IMR-90 (cell line): Measurements from ENCODE around the gene DNAJC25. TPM values are rescaled to one million over a fixed set of nuclear protein-coding genes. Genes with fewer than 3 reads are reported as not detected.

Experiments used
- ATAC-seq: fragments of 200-7000 bp; cut with Tn5 transposase; 2 replicates; pipeline ENCODE4 v1.9.1; 2020; ENCODE audit warnings: low read depth, mild to moderate bottlenecking, moderate library complexity
- BruUV-seq: library from RNA; stranded (reverse); fragments of 400-500 nt; replicated peaks from 2 replicates; lab custom pipeline; 2021; lab: Mats Ljungman, UMichigan
- CTCF ChIA-PET: fragments of 300-600 bp; formaldehyde crosslinking; extraction: SDS; loops from one replicate; lab custom pipeline; 2021; ENCODE audit warnings: antibody characterized with exemption; lab: Yijun Ruan, JAX
- POLR2A ChIA-PET: fragments of 300-600 bp; sonication (Branson Sonifier 250); formaldehyde crosslinking; loops from one replicate; lab custom pipeline; 2022; ENCODE audit warnings: antibody characterized with exemption; ENCODE audit not compliant: unreplicated experiment; lab: Charles Lee
- DNase-seq: peaks from one replicate; pipeline ENCODE4 v3.0.0; 2013
- H2AFZ ChIP-seq: replicated peaks from 2 replicates; pipeline ENCODE3; 2013; ENCODE audit warnings: low read length, mild to moderate bottlenecking; ENCODE audit not compliant: poor library complexity
- H2AK5ac ChIP-seq: 2 replicates; pipeline ENCODE4 v1.6.1; 2013; ENCODE audit warnings: low read depth, low read length, inconsistent platforms
- H2AK9ac ChIP-seq: replicated peaks from 2 replicates; pipeline ENCODE3; 2013; ENCODE audit warnings: mild to moderate bottlenecking, low read depth, low read length, moderate library complexity; ENCODE audit not compliant: poor library complexity
- H2BK120ac ChIP-seq: 2 replicates; pipeline ENCODE4 v1.6.1; 2013; ENCODE audit warnings: low read depth, low read length, inconsistent platforms
- H2BK15ac ChIP-seq: 3 replicates; pipeline ENCODE4 v1.6.1; 2013; ENCODE audit warnings: low read depth, low read length, inconsistent platforms
- H2BK20ac ChIP-seq: 2 replicates; pipeline ENCODE4 v1.6.1; 2013; ENCODE audit warnings: low read depth, mild to moderate bottlenecking, inconsistent platforms, low read length, moderate library complexity
- H2BK5ac ChIP-seq: 2 replicates; pipeline ENCODE4 v1.6.1; 2013; ENCODE audit warnings: mild to moderate bottlenecking, low read depth, low read length, inconsistent platforms; ENCODE audit not compliant: poor library complexity, severe bottlenecking
- H3K14ac ChIP-seq: replicated peaks from 2 replicates; pipeline ENCODE4 v1.6.1; 2013; ENCODE audit warnings: low read depth, low read length, inconsistent platforms
- H3K18ac ChIP-seq: 2 replicates; pipeline ENCODE4 v1.6.1; 2013; ENCODE audit warnings: low read depth, low read length, control low read depth
- H3K23ac ChIP-seq: 2 replicates; pipeline ENCODE4 v1.6.1; 2013; ENCODE audit warnings: low read depth, low read length, inconsistent platforms
- H3K27ac ChIP-seq: 2 replicates; pipeline ENCODE4 v1.5.1; 2013; ENCODE audit warnings: mild to moderate bottlenecking, control low read depth, low read length; ENCODE audit not compliant: insufficient read depth
- H3K27me3 ChIP-seq: 2 replicates; pipeline ENCODE4 v1.6.1; 2013; ENCODE audit warnings: low read length; ENCODE audit not compliant: control insufficient read depth, insufficient read depth
- H3K36me3 ChIP-seq: 2 replicates; pipeline ENCODE4 v1.6.1; 2013; ENCODE audit warnings: low read length, mixed read lengths; ENCODE audit not compliant: control insufficient read depth, insufficient read depth
- H3K4ac ChIP-seq: 2 replicates; pipeline ENCODE4 v1.6.1; 2013; ENCODE audit warnings: low read depth, low read length, inconsistent platforms
- H3K4me1 ChIP-seq: 2 replicates; pipeline ENCODE4 v1.6.1; 2013; ENCODE audit warnings: low read length, mixed read lengths; ENCODE audit not compliant: control insufficient read depth, insufficient read depth
- H3K4me2 ChIP-seq: 2 replicates; pipeline ENCODE4 v1.6.1; 2013; ENCODE audit warnings: low read depth, mild to moderate bottlenecking, control low read depth, low read length, moderate library complexity
- H3K4me3 ChIP-seq: 2 replicates; pipeline ENCODE4 v1.5.1; 2013; ENCODE audit warnings: low read depth, mild to moderate bottlenecking, control low read depth, low read length, moderate library complexity; ENCODE audit not compliant: insufficient read depth
- H3K56ac ChIP-seq: 2 replicates; pipeline ENCODE4 v1.6.1; 2013; ENCODE audit warnings: low read length, inconsistent platforms; ENCODE audit not compliant: insufficient read depth; ENCODE audit errors: extremely low read depth
- H3K79me1 ChIP-seq, 2 experiments: 2 replicates each; pipeline ENCODE4 v1.6.1; 2013; ENCODE audit warnings: low read length in 2 of 2, inconsistent platforms in 1 of 2, low read depth in 1 of 2
- H3K9ac ChIP-seq: 2 replicates; pipeline ENCODE4 v1.6.1; 2013; ENCODE audit warnings: low read depth, low read length, control low read depth
- H3K9me1 ChIP-seq: 2 replicates; pipeline ENCODE4 v1.6.1; 2013; ENCODE audit warnings: low read length, inconsistent platforms; ENCODE audit not compliant: insufficient read depth
- H3K9me3 ChIP-seq: 2 replicates; pipeline ENCODE4 v1.6.1; 2013; ENCODE audit warnings: low read length; ENCODE audit not compliant: control insufficient read depth, insufficient read depth
- H4K20me1 ChIP-seq: 2 replicates; pipeline ENCODE4 v1.6.1; 2013; ENCODE audit warnings: low read length, inconsistent platforms; ENCODE audit not compliant: insufficient read depth
- H4K5ac ChIP-seq: 2 replicates; pipeline ENCODE4 v1.6.1; 2013; ENCODE audit warnings: mild to moderate bottlenecking, low read depth, low read length, control low read depth
- H4K8ac ChIP-seq, 2 experiments: 2 replicates each; pipeline ENCODE4 v1.6.1; 2013; ENCODE audit warnings: low read depth in 2 of 2, low read length in 2 of 2, control low read depth in 1 of 2, inconsistent platforms in 1 of 2
- H4K91ac ChIP-seq: 2 replicates; pipeline ENCODE4 v1.6.1; 2013; ENCODE audit warnings: low read depth, low read length, inconsistent platforms; ENCODE audit not compliant: insufficient read depth
- BHLHE40 ChIP-seq: fragments of 150-350 bp; IDR thresholded peaks from 2 replicates; pipeline ENCODE4 v1.6.1; 2016; ENCODE audit warnings: mild to moderate bottlenecking, low read depth, low read length
- CHD1 ChIP-seq: IDR thresholded peaks from 2 replicates; pipeline ENCODE4 v1.6.1; 2012; ENCODE audit warnings: low read depth, low read length, improper control_type of control experiment
- ELK1 ChIP-seq: fragments of 150-350 bp; IDR thresholded peaks from 2 replicates; pipeline ENCODE4 v1.6.1; 2016; ENCODE audit warnings: low read depth, mild to moderate bottlenecking, low read length, moderate library complexity, borderline replicate concordance
- FOS ChIP-seq: fragments of 150-350 bp; IDR thresholded peaks from 2 replicates; pipeline ENCODE4 v1.6.1; 2016; ENCODE audit warnings: low read depth, low read length
- MAFK ChIP-seq: IDR thresholded peaks from 2 replicates; pipeline ENCODE4 v1.6.1; 2012; ENCODE audit warnings: low read depth, low read length, improper control_type of control experiment
- MAZ ChIP-seq: IDR thresholded peaks from 2 replicates; pipeline ENCODE4 v1.6.1; 2012; ENCODE audit warnings: low read depth, mild to moderate bottlenecking, low read length, improper control_type of control experiment, moderate library complexity, borderline replicate concordance
- MXI1 ChIP-seq: IDR thresholded peaks from 2 replicates; pipeline ENCODE4 v1.6.1; 2012; ENCODE audit warnings: low read depth, mild to moderate bottlenecking, low read length, moderate library complexity, borderline replicate concordance
- NFE2L2 ChIP-seq: fragments of 150-350 bp; IDR thresholded peaks from 2 replicates; pipeline ENCODE4 v1.6.1; 2016; ENCODE audit warnings: low read depth, mild to moderate bottlenecking, low read length
- SMC3 ChIP-seq: fragments of 150-350 bp; IDR thresholded peaks from 2 replicates; pipeline ENCODE4 v1.6.1; 2016; ENCODE audit warnings: low read depth, mild to moderate bottlenecking, antibody characterized with exemption, low read length, moderate library complexity
- WGBS, 2 experiments: methylation state at CpG; one replicate each; pipeline versions ENCODE4 v1.1.5 to v1.1.7; 2013; ENCODE audit warnings: missing lambda C conversion rate in 2 of 2; ENCODE audit not compliant: insufficient read length in 1 of 2; ENCODE audit errors: extremely low coverage in 2 of 2; 5-methylcytosine and 5-hydroxymethylcytosine counted together
- dilution Hi-C: fragments of 300-500 bp; cut with HindIII; formaldehyde crosslinking; loops from one replicate; pipeline ENCODE4 v1.14.3; 2018; ENCODE audit warnings: low sequenced_read_pairs; ENCODE audit not compliant: unreplicated experiment
- in situ Hi-C: fragments of 300-500 bp; cut with MboI; formaldehyde crosslinking; loops from 3 replicates; pipeline ENCODE4 v1.14.3; 2019; ENCODE audit warnings: low sequenced_read_pairs, inconsistent platforms, mixed read lengths
- intact Hi-C: fragments of 100-400 bp; cut with micrococcal nuclease; formaldehyde crosslinking; loops from 2 replicates; pipeline ENCODE4 v1.10.0; 2022
- polyA plus RNA-seq, 3 experiments: library from polyadenylated mRNA; depleted of rRNA; stranded (reverse); fragments of >200 nt; gene quantifications; 2 replicates each; pipeline ENCODE4 v1.2.3, GENCODE V29; 2012; ENCODE audit warnings: low replicate concordance in 1 of 3
- total RNA-seq: library from RNA; depleted of rRNA; stranded (reverse); fragments of >200 nt; gene quantifications from 2 replicates; pipeline ENCODE4 v1.2.3, GENCODE V29; 2012
- TF ChIP-seq, protein P1 (sequence below): conservative IDR thresholded peaks from 2 replicates; pipeline ENCODE4 v1.5.1; 2012; ENCODE audit warnings: mild to moderate bottlenecking, low read depth, low read length, improper control_type of control experiment

The DNAJC25 gene
- total and polyA plus RNA-seq, 2 of the 4 experiments (the other 2 are of a cell fraction): 3.2 to 6.6 TPM

GRCh38 chr9:111588846-111589245 is 42.3 kb upstream of the DNAJC25 start:
- no peak overlapping the region for H2BK5ac ChIP-seq
- no peak overlapping the region for H3K9ac ChIP-seq
- H3K9me3 ChIP-seq: no peaks in the 10 kb centered on the region
- H2BK15ac ChIP-seq: no peak overlapping the region
- H3K4me1 ChIP-seq: no peaks in the 10 kb centered on the region
- peaks cover 38% of the 10 kb centered on the region for H3K36me3 ChIP-seq
- H3K27me3 ChIP-seq: no peaks in the 10 kb centered on the region
- no CpG with 5 or more reads among the region's 5 CpGs for WGBS, 2 experiments
- no peak overlapping the region for H3K56ac ChIP-seq
- BruUV-seq: TSS peak; percentile 6
- intact Hi-C loops: no loop called here
- dilution Hi-C loops: no loop called here
- in situ Hi-C loops: no loop called here
- H2BK120ac ChIP-seq: no peak overlapping the region
- no peak overlapping the region for H4K5ac ChIP-seq
- no peaks in the 10 kb centered on the region for H4K20me1 ChIP-seq
- H3K23ac ChIP-seq: no peak overlapping the region
- TF ChIP-seq MAZ (no peak), NFE2L2 (no peak), SMC3 (no peak), BHLHE40 (no peak), MAFK (no peak), MXI1 (no peak), ELK1 (no peak), FOS (no peak), CHD1 (no peak)
- TF ChIP-seq, protein P1, sequence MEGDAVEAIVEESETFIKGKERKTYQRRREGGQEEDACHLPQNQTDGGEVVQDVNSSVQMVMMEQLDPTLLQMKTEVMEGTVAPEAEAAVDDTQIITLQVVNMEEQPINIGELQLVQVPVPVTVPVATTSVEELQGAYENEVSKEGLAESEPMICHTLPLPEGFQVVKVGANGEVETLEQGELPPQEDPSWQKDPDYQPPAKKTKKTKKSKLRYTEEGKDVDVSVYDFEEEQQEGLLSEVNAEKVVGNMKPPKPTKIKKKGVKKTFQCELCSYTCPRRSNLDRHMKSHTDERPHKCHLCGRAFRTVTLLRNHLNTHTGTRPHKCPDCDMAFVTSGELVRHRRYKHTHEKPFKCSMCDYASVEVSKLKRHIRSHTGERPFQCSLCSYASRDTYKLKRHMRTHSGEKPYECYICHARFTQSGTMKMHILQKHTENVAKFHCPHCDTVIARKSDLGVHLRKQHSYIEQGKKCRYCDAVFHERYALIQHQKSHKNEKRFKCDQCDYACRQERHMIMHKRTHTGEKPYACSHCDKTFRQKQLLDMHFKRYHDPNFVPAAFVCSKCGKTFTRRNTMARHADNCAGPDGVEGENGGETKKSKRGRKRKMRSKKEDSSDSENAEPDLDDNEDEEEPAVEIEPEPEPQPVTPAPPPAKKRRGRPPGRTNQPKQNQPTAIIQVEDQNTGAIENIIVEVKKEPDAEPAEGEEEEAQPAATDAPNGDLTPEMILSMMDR: no peak
- H3K14ac ChIP-seq: no peak overlapping the region
- H3K4me2 ChIP-seq: no peak overlapping the region
- H4K91ac ChIP-seq: no peak overlapping the region
- H3K9me1 ChIP-seq: peaks cover 8% of the 10 kb centered on the region; the same call in 1 of the 2 replicates
- no peak overlapping the region for H2AK9ac ChIP-seq
- H3K79me1 ChIP-seq: peaks cover 0 to 4% of the 10 kb centered on the region in 2 experiments; a peak in 3 of 4 replicates
- no peak overlapping the region for H3K18ac ChIP-seq
- H4K8ac ChIP-seq: no peak overlapping the region
- H3K27ac ChIP-seq: no peak overlapping the region
- POLR2A ChIA-PET: no interaction called here
- H3K4ac ChIP-seq: no peak overlapping the region
- ATAC-seq (no peak), DNase-seq (no peak)
- no peak overlapping the region for H2AFZ ChIP-seq
- no peak overlapping the region for H2BK20ac ChIP-seq
- H3K4me3 ChIP-seq: no peak overlapping the region
- CTCF ChIA-PET: no interaction called here
- no peak overlapping the region for H2AK5ac ChIP-seq
